DND-41 (cell line): Measurements from ENCODE around the gene CELA2A.
A peak's percentile ranks its signal among the peaks of the same experiment; 100 is the strongest.

Experiments
- ATAC-seq: fragments of 200-7000 bp; cut with Tn5 transposase; 3 replicates; pipeline ENCODE4 v1.9.1; 2021; ENCODE audit warnings: low read depth; ENCODE audit not compliant: insufficient read depth
- DNase-seq: peaks from one replicate; pipeline ENCODE4 v3.0.0-alpha.2; 2020
- H2AFZ ChIP-seq: 2 replicates; pipeline ENCODE4 v1.6.0; 2012; ENCODE audit warnings: low read depth, low read length
- H3K27ac ChIP-seq: 2 replicates; pipeline ENCODE4 v1.5.1; 2012; ENCODE audit warnings: low read length, inconsistent platforms
- H3K27me3 ChIP-seq: fragments of 200-600 bp; sonication (generic); 2 replicates; pipeline ENCODE4 v1.6.0; 2012; ENCODE audit warnings: low read length, mild to moderate bottlenecking, inconsistent platforms; ENCODE audit not compliant: insufficient read depth, poor library complexity
- H3K36me3 ChIP-seq: 2 replicates; pipeline ENCODE4 v1.5.1; 2012; ENCODE audit warnings: low read length, inconsistent platforms; ENCODE audit not compliant: insufficient read depth
- H3K4me1 ChIP-seq: 2 replicates; pipeline ENCODE4 v1.5.1; 2012; ENCODE audit warnings: mild to moderate bottlenecking, low read length; ENCODE audit not compliant: insufficient read depth
- H3K4me2 ChIP-seq: 2 replicates; pipeline ENCODE4 v1.6.0; 2012; ENCODE audit warnings: mild to moderate bottlenecking, moderate library complexity, low read length, inconsistent platforms; ENCODE audit not compliant: insufficient read depth
- H3K4me3 ChIP-seq, 2 experiments: fragments of 200-600 bp in 1 of 2; shearing (Covaris generic) in 1 of 2; 2 replicates each; pipeline ENCODE4 v1.5.1; 2012 to 2016; ENCODE audit warnings: inconsistent platforms in 2 of 2, low read length in 2 of 2, mild to moderate bottlenecking in 2 of 2, low read depth in 1 of 2, moderate library complexity in 1 of 2
- H3K79me2 ChIP-seq: 2 replicates; pipeline ENCODE4 v1.6.0; 2012; ENCODE audit warnings: low read length, inconsistent platforms; ENCODE audit not compliant: insufficient read depth
- H3K9ac ChIP-seq: 2 replicates; pipeline ENCODE4 v1.6.0; 2012; ENCODE audit warnings: low read depth, mild to moderate bottlenecking, inconsistent platforms, low read length, moderate library complexity
- H3K9me3 ChIP-seq: 2 replicates; pipeline ENCODE4 v1.5.1; 2012; ENCODE audit warnings: low read length, moderate library complexity, mild to moderate bottlenecking, inconsistent platforms; ENCODE audit not compliant: insufficient read depth, severe bottlenecking
- H4K20me1 ChIP-seq: 2 replicates; pipeline ENCODE4 v1.6.0; 2012; ENCODE audit warnings: low read length; ENCODE audit not compliant: insufficient read depth
- CTCF ChIP-seq: IDR thresholded peaks from 2 replicates; pipeline ENCODE4 v1.5.1; 2012; ENCODE audit warnings: borderline replicate concordance, low read length, moderate library complexity, mild to moderate bottlenecking; ENCODE audit not compliant: poor library complexity, severe bottlenecking; ENCODE audit errors: extremely low read depth
- EZH2 ChIP-seq: IDR thresholded peaks from 3 replicates; pipeline ENCODE4 v1.6.1; 2012; ENCODE audit warnings: borderline replicate concordance, low read depth, mild to moderate bottlenecking, moderate library complexity, low read length, inconsistent platforms; ENCODE audit not compliant: severe bottlenecking

The CELA2A gene

DNA sequence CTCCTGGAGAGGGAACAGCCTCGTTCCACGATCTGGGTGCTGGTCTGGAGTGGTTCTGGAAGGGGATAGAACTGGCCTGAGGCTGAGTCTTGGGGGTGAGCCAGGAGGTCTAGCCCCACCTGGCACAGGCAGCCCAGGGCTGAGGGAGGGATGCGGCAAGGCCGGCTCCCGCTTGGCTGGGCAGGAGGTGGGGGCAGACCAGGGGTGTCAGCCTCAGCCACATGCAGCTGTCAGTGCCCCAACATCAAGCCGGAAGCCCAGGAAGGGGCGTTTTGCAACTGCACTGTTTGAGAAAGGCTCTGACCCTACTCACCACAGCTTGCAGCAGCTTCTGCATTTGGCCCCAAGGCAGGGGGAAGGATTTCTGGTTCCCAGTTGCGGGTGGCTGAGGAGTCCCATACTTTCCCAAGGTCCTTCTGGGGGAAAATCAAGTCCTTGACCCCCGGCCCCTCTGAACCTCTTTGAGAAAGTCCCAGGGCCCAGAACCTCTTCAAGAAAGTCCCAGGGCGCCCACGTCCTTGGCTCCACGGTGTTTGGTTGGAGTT lies 44.9 kb upstream of the CELA2A start:
- Histone ChIP-seq H3K4me1 (peaks cover 38% of the 10 kb centered on the region), H3K4me3 (peak overlapping the region in 1 of 2 experiments; percentile 80; a peak in 2 of 4 replicates), H3K27ac (no peak overlapping the region), H3K27me3 (peaks cover 19% of the 10 kb centered on the region), H2AFZ (no peak overlapping the region), H3K9ac (peak overlapping the region; percentile 86; the same call in 1 of the 2 replicates), H3K4me2 (peak overlapping the region; percentile 85), H3K79me2 (peaks cover 16% of the 10 kb centered on the region), H3K36me3 (peaks cover 9% of the 10 kb centered on the region; the same call in 1 of the 2 replicates), H3K9me3 (no peaks in the 10 kb centered on the region), H4K20me1 (peaks cover 67% of the 10 kb centered on the region)
- DNase-seq, result peak; percentile 24
- no peak for ATAC-seq
- TF ChIP-seq CTCF (no peak), EZH2 (no peak)

DNA sequence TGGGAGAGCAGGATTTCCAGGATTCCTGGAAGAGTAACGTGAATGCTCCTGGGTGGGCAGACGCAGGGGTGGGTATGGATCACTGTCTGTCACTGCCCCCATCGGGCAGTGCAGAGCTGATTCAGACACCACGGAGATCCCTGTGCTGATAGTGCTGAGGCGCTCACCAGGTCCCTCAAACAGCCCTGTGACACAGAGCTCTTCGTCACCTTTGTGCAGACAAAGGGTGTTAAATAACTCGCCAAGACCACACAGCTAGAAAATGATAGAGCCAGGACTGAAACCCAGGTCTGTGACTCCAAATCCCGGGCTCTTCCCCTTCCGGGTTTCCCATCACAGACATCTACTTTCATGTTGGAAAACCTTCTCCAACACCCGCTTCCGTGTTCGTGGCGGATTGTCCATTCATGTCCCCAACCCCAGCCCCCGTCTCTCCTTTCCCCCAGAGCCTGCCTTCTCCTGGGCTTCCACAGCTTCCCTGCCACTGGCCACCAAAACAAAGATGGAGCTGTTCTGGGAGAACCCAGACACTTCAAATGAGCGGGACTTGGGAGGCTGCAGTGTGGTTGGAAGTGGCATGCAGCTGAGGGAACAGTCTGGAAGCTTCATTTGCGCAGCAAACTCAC lies 44.2 kb upstream of the CELA2A start:
- TF ChIP-seq CTCF (no peak), EZH2 (no peak)
- no peak overlapping the region for H2AFZ ChIP-seq
- H3K4me3 ChIP-seq, result no peak overlapping the region
- H3K27ac ChIP-seq, result no peak overlapping the region
- no peaks in the 10 kb centered on the region for H3K9me3 ChIP-seq
- peaks cover 44% of the 10 kb centered on the region for H3K4me1 ChIP-seq
- H3K27me3 ChIP-seq, result peaks cover 17% of the 10 kb centered on the region
- no peak overlapping the region for H3K9ac ChIP-seq
- H3K4me2 ChIP-seq, result peak overlapping the region; percentile 85; the same call in 1 of the 2 replicates
- ATAC-seq (no peak), DNase-seq (no peak)
- H3K36me3 ChIP-seq, result peaks cover 9% of the 10 kb centered on the region; the same call in 1 of the 2 replicates
- peaks cover 16% of the 10 kb centered on the region for H3K79me2 ChIP-seq
- H4K20me1 ChIP-seq, result peaks cover 73% of the 10 kb centered on the region

DNA sequence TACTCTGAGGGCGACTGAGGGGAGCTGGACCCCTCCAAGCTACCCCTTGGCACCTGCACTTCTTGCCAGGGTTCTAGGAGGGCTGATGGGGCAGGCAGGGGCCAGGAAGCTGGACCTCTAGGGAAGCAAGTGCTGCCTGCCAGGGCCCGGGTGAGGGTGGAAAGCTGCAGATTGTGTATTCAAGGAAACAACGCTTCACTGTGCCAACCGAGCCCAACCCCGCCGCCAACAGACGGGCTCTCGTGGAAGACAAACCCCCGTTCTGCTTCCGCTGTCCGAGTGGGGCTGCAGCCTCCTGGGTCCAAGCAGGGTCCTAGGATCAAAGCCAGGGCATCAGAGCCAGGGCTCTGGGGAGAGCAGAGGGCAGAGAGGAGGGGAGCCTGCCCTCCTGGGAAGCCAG lies 43.7 kb upstream of the CELA2A start:
- Histone ChIP-seq H3K36me3 (peaks cover 9% of the 10 kb centered on the region; the same call in 1 of the 2 replicates), H3K27me3 (peaks cover 14% of the 10 kb centered on the region), H3K4me2 (0 out of 2 replicates have a peak overlapping the region, but pooled peaks have one; percentile 9), H4K20me1 (peaks cover 74% of the 10 kb centered on the region), H3K79me2 (peaks cover 16% of the 10 kb centered on the region), H3K27ac (no peak overlapping the region), H2AFZ (no peak overlapping the region), H3K4me3 (no peak overlapping the region), H3K4me1 (peaks cover 49% of the 10 kb centered on the region), H3K9ac (no peak overlapping the region), H3K9me3 (no peaks in the 10 kb centered on the region)
- TF ChIP-seq EZH2, result no peak
- TF ChIP-seq CTCF, result no peak
- DNase-seq (no peak), ATAC-seq (no peak)
